Smooth muscle cell (in vitro differentiated cells): ENCODE results near the gene TTLL8. TPM values are rescaled to one million over a fixed set of nuclear protein-coding genes. Genes with fewer than 3 reads are reported as not detected.

Experiments
- DNase-seq: peaks from one replicate; lab custom pipeline; 2025; ENCODE audit not compliant: unreplicated experiment; lab: John Stamatoyannopoulos, UW
- H2AFZ ChIP-seq: fragments of 200-600 bp; sonication (generic); 2 replicates; pipeline ENCODE4 v1.6.0; 2016; ENCODE audit warnings: antibody characterized with exemption, low read depth, mild to moderate bottlenecking
- H3F3A ChIP-seq: fragments of 200-600 bp; sonication (generic); 2 replicates; pipeline ENCODE4 v1.6.0; 2017; ENCODE audit warnings: antibody characterized with exemption, low read depth
- H3K27ac ChIP-seq: fragments of 200-600 bp; sonication (generic); 2 replicates; pipeline ENCODE4 v1.5.1; 2016; ENCODE audit warnings: low read depth, mild to moderate bottlenecking
- H3K27me3 ChIP-seq: fragments of 200-600 bp; sonication (generic); 2 replicates; pipeline ENCODE4 v1.6.1; 2016; ENCODE audit warnings: low read depth, mild to moderate bottlenecking
- H3K36me3 ChIP-seq: fragments of 200-600 bp; sonication (generic); 2 replicates; pipeline ENCODE4 v1.5.1; 2016; ENCODE audit warnings: low read depth
- H3K4me1 ChIP-seq: fragments of 200-600 bp; sonication (generic); 2 replicates; pipeline ENCODE4 v1.5.1; 2016; ENCODE audit warnings: low read depth
- H3K4me2 ChIP-seq: fragments of 200-600 bp; sonication (generic); 2 replicates; pipeline ENCODE4 v1.6.0; 2016; ENCODE audit warnings: mild to moderate bottlenecking
- H3K4me3 ChIP-seq: fragments of 200-600 bp; sonication (generic); 2 replicates; pipeline ENCODE4 v1.5.1; 2016; ENCODE audit warnings: mild to moderate bottlenecking
- H3K79me2 ChIP-seq: fragments of 200-600 bp; sonication (generic); 2 replicates; pipeline ENCODE4 v1.6.0; 2016; ENCODE audit warnings: low read depth, mild to moderate bottlenecking
- H3K9ac ChIP-seq: fragments of 200-600 bp; sonication (generic); 2 replicates; pipeline ENCODE4 v1.6.0; 2016; ENCODE audit warnings: low read depth
- H3K9me3 ChIP-seq: fragments of 200-600 bp; sonication (generic); replicated peaks from 2 replicates; pipeline ENCODE4 v1.5.1; 2016; ENCODE audit warnings: low read depth
- H4K20me1 ChIP-seq: fragments of 200-600 bp; sonication (generic); 2 replicates; pipeline ENCODE4 v1.6.0; 2016; ENCODE audit warnings: low read depth
- WGBS: methylation state at CpG from one replicate; pipeline ENCODE4 v1.1.7; 2016; ENCODE audit warnings: low lambda C conversion rate; 5-methylcytosine and 5-hydroxymethylcytosine counted together
- polyA plus RNA-seq: library from polyadenylated mRNA; unstranded; fragments of >200 nt; fragmentation: Nextera tagmentation; extraction: Ambion mirVana; gene quantifications from 2 replicates; pipeline ENCODE4 v1.2.1, GENCODE V29; 2016
- total RNA-seq: library from RNA; depleted of rRNA; stranded (reverse); fragments of >200 nt; gene quantifications from 2 replicates; pipeline ENCODE4 v1.2.3, GENCODE V29; 2014
- TF ChIP-seq, protein P1 (sequence below): fragments of 200-600 bp; sonication (generic); IDR thresholded peaks from 2 replicates; pipeline ENCODE4 v1.5.1; 2017; ENCODE audit warnings: borderline replicate concordance, mild to moderate bottlenecking, antibody characterized with exemption; ENCODE audit not compliant: insufficient read depth, poor library complexity, severe bottlenecking

The TTLL8 gene
- total and polyA plus RNA-seq, 2 experiments from 2014 or later, result 0.10 TPM; not detected in 1

DNA sequence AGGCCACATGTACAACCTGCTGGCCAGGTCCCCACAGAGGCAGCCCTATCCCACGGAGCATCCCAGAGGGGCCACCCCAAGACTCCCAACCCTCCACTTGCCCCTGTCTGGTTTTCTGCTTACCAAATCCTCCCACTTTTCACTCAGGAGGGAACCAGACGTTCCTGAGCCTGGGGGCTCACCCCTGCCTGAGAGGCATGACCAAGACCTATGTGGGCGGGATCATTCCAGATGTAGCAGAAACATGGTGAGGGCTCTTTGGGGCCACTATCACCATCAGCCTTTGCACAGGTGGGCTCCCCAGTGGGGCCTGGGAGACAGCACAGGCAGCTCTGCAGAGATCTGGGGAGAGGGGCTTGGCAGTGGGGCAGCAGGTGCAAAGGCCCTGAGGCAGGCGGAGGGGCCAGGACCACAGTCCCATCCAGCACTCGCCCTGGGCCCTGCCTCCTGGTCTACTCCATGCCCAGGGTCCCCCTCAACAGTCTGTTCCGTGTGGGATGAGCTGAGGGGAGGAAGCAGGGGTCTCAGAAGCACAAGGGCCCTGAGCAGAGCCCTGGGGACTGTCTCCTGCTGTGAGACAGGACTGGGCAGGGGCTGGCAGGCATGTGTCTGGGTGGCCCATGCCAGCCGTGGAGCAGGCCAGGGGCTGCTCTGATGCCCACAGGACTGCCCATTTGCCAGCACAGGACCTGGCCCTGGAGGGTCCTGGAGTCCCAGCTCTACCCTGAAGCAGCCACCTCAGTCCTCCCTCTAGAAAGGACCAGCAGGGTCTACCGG, 88.2 kb downstream of the TTLL8 start:
- no peak overlapping the region for H3K9ac ChIP-seq
- H3F3A ChIP-seq, result no peaks in the 10 kb centered on the region
- peak overlapping the region; percentile 33 for H3K27ac ChIP-seq
- TF ChIP-seq, protein P1, sequence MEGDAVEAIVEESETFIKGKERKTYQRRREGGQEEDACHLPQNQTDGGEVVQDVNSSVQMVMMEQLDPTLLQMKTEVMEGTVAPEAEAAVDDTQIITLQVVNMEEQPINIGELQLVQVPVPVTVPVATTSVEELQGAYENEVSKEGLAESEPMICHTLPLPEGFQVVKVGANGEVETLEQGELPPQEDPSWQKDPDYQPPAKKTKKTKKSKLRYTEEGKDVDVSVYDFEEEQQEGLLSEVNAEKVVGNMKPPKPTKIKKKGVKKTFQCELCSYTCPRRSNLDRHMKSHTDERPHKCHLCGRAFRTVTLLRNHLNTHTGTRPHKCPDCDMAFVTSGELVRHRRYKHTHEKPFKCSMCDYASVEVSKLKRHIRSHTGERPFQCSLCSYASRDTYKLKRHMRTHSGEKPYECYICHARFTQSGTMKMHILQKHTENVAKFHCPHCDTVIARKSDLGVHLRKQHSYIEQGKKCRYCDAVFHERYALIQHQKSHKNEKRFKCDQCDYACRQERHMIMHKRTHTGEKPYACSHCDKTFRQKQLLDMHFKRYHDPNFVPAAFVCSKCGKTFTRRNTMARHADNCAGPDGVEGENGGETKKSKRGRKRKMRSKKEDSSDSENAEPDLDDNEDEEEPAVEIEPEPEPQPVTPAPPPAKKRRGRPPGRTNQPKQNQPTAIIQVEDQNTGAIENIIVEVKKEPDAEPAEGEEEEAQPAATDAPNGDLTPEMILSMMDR, result no peak
- 79% methylated on average over 8 of the region's 8 CpGs for WGBS
- no peaks in the 10 kb centered on the region for H3K27me3 ChIP-seq
- peak overlapping the region; percentile 41 for H3K4me2 ChIP-seq
- no peak for DNase-seq
- H4K20me1 ChIP-seq, result peaks cover 8% of the 10 kb centered on the region
- no peaks in the 10 kb centered on the region for H3K36me3 ChIP-seq
- H3K79me2 ChIP-seq, result no peaks in the 10 kb centered on the region
- H2AFZ ChIP-seq, result no peak overlapping the region
- no peak overlapping the region for H3K4me3 ChIP-seq
- no peaks in the 10 kb centered on the region for H3K4me1 ChIP-seq
- no peaks in the 10 kb centered on the region for H3K9me3 ChIP-seq

DNA sequence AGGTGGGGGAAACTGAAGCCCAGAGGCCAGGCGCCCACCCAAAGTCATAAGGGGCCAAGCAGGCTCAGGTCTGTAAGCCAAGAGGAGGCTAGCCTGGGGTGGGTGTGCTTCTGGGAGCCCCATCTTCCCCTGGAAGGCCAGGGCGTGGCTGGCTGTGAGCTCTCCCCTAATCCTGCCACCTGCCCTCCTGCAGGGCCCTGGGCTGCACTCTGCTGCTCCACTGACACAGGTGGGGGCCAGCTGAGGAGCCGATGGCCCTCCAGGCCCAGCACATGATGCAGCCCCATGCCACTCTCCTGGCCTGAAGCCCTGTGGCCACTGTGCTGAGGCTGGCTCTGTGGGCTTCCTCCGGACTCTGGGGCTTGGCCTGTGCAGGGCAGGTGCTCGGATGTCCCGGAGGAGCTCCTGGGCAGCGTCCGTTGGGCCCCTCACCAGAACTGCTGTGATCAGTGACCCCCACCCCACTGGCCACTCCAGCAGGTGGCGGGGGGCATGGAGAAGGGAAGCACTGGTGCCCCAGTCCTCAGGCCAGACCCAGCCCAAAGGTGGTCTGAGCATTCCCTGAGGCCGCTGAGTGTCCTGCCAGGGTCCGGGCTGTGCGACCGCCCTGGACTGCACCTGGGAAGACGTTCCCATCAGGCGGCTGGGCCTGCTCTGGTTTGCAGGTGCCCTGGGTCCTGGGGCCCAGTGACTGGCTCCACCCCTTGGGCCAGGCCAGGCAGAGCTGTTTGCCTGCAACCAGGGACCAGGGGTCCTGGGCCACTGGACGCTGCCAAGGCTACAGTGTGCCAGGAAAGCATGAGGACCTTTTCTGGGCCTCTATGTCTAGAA, 89.1 kb downstream of the TTLL8 start:
- Histone ChIP-seq H4K20me1 (peaks cover 17% of the 10 kb centered on the region), H3K4me2 (no peak overlapping the region), H3F3A (no peaks in the 10 kb centered on the region), H3K9ac (no peak overlapping the region), H2AFZ (no peak overlapping the region), H3K4me3 (no peak overlapping the region), H3K9me3 (no peaks in the 10 kb centered on the region), H3K27ac (no peak overlapping the region), H3K27me3 (no peaks in the 10 kb centered on the region), H3K79me2 (peaks cover 4% of the 10 kb centered on the region), H3K36me3 (no peaks in the 10 kb centered on the region), H3K4me1 (no peaks in the 10 kb centered on the region)
- TF ChIP-seq, protein P1, result no peak
- WGBS, result 99% methylated on average over 16 of the region's 16 CpGs
- DNase-seq, result no peak

Other genes starting within 250 kb of the TTLL8 start
- 18.3 and 20.5 TPM in 2 replicates for gene BRD1, start 230.4 kb downstream of the TTLL8 start, total RNA-seq
- 15.0 and 21.6 TPM in 2 replicates for gene BRD1, start 230.4 kb downstream of the TTLL8 start, polyA plus RNA-seq
- 16.6 and 16.8 TPM in 2 replicates for gene ZBED4, start 204.5 kb downstream of the TTLL8 start, total RNA-seq
- 12.1 and 13.1 TPM in 2 replicates for gene ZBED4, start 204.5 kb downstream of the TTLL8 start, polyA plus RNA-seq
- 12.7 and 13.9 TPM in 2 replicates for gene ALG12, start 139.9 kb downstream of the TTLL8 start, total RNA-seq
- 42.7 and 45.9 TPM in 2 replicates for gene ALG12, start 139.9 kb downstream of the TTLL8 start, polyA plus RNA-seq
- gene CRELD2, start 139.7 kb downstream of the TTLL8 start, total RNA-seq, result 47.4 and 52.7 TPM in 2 replicates
- gene CRELD2, start 139.7 kb downstream of the TTLL8 start, polyA plus RNA-seq, result 100 and 127 TPM in 2 replicates
- 19.1 and 20.1 TPM in 2 replicates for gene PIM3, start 97.5 kb downstream of the TTLL8 start, total RNA-seq
- 43.3 and 51.9 TPM in 2 replicates for gene PIM3, start 97.5 kb downstream of the TTLL8 start, polyA plus RNA-seq
- gene IL17REL, start 45.5 kb downstream of the TTLL8 start, total RNA-seq, result 0.04 TPM in 1 of 2 replicates, not detected in the other
- gene IL17REL, start 45.5 kb downstream of the TTLL8 start, polyA plus RNA-seq, result not detected in 2 replicates
- gene MLC1, start 27.1 kb upstream of the TTLL8 start, total RNA-seq, result 4.2 and 5.6 TPM in 2 replicates
- 5.6 and 6.3 TPM in 2 replicates for gene MLC1, start 27.1 kb upstream of the TTLL8 start, polyA plus RNA-seq
- 0.85 and 1.2 TPM in 2 replicates for gene MOV10L1, start 31.7 kb upstream of the TTLL8 start, total RNA-seq
- gene MOV10L1, start 31.7 kb upstream of the TTLL8 start, polyA plus RNA-seq, result 0.10 and 1.1 TPM in 2 replicates
- 5.1 TPM in 2 replicates for gene PANX2, start 112.4 kb upstream of the TTLL8 start, total RNA-seq
- gene PANX2, start 112.4 kb upstream of the TTLL8 start, polyA plus RNA-seq, result 2.5 and 2.9 TPM in 2 replicates
- gene TRABD, start 127.6 kb upstream of the TTLL8 start, total RNA-seq, result 14.0 and 17.8 TPM in 2 replicates
- gene TRABD, start 127.6 kb upstream of the TTLL8 start, polyA plus RNA-seq, result 56.9 and 58.5 TPM in 2 replicates
- gene SELENOO, start 142.7 kb upstream of the TTLL8 start, total RNA-seq, result 9.0 and 16.3 TPM in 2 replicates
- gene SELENOO, start 142.7 kb upstream of the TTLL8 start, polyA plus RNA-seq, result 21.3 and 28.4 TPM in 2 replicates
- gene TUBGCP6, start 186.7 kb upstream of the TTLL8 start, total RNA-seq, result 10.0 and 10.6 TPM in 2 replicates
- gene TUBGCP6, start 186.7 kb upstream of the TTLL8 start, polyA plus RNA-seq, result 22.7 and 26.0 TPM in 2 replicates
- 5.1 and 9.5 TPM in 2 replicates for gene HDAC10, start 193.0 kb upstream of the TTLL8 start, total RNA-seq
- gene HDAC10, start 193.0 kb upstream of the TTLL8 start, polyA plus RNA-seq, result 12.8 and 15.7 TPM in 2 replicates
- gene MAPK12, start 203.4 kb upstream of the TTLL8 start, total RNA-seq, result 9.5 and 14.9 TPM in 2 replicates
- 26.2 and 27.8 TPM in 2 replicates for gene MAPK12, start 203.4 kb upstream of the TTLL8 start, polyA plus RNA-seq
- gene MAPK11, start 212.1 kb upstream of the TTLL8 start, total RNA-seq, result 2.8 and 4.2 TPM in 2 replicates
- gene MAPK11, start 212.1 kb upstream of the TTLL8 start, polyA plus RNA-seq, result 0.65 and 1.4 TPM in 2 replicates
- gene PLXNB2, start 249.3 kb upstream of the TTLL8 start, total RNA-seq, result 183 and 195 TPM in 2 replicates
- gene PLXNB2, start 249.3 kb upstream of the TTLL8 start, polyA plus RNA-seq, result 210 and 249 TPM in 2 replicates